Measurements from ENCODE around the gene PRKAA2.

Gene PRKAA2

GRCh38 chr1:56754708-56755479, 109.8 kb downstream of the PRKAA2 start:
- TF ChIP-seq TAF1 (IDR thresholded peaks at IDR 0.05; ENCODE audit: low read depth, low read length): no peak
- TF ChIP-seq PAX5 (IDR thresholded peaks at IDR 0.05; ENCODE audit: insufficient read depth, low read length, severe bottlenecking): no peak
- TF ChIP-seq POLR2A (IDR thresholded peaks at IDR 0.05; ENCODE audit: low read depth, low read length): no peak
- no peak for TF ChIP-seq POU2F2 (IDR thresholded peaks at IDR 0.05; ENCODE audit: low read depth, low read length)
- no peak for TF ChIP-seq SPI1 (IDR thresholded peaks at IDR 0.05; ENCODE audit: low read depth, low read length)
- TF ChIP-seq POLR2AphosphoS5 (IDR thresholded peaks at IDR 0.05; ENCODE audit: low read depth, low read length): no peak
- no peak for DNase-seq (ENCODE audit: insufficient read length, low spot score)
- no peak for FAIRE-seq

DNA sequence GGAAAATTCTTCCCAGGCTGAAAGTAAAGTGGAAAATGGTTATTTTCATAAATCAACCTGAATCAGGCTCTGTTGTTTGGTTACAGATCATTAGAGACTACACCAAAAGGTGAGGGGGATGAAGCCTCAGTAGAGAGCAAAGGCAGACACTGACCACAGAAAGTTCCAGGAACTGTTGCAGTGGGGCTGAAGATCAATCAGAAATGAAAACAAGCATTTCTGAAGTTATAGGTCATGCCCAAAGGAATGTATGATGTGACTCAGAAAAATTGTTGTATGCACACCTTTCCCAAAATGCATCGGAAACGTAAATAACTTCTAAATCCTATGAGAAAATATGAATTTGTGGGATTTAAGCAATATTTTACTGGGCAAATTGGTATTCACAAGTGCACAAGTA, 110.8 kb downstream of the PRKAA2 start:
- FAIRE-seq (no peak), DNase-seq (ENCODE audit: insufficient read length, low spot score) (no peak)
- TF ChIP-seq SPI1 (IDR thresholded peaks at IDR 0.05; ENCODE audit: low read depth, low read length) (no peak), POU2F2 (IDR thresholded peaks at IDR 0.05; ENCODE audit: low read depth, low read length) (no peak), PAX5 (IDR thresholded peaks at IDR 0.05; ENCODE audit: insufficient read depth, low read length, severe bottlenecking) (no peak), POLR2AphosphoS5 (IDR thresholded peaks at IDR 0.05; ENCODE audit: low read depth, low read length) (no peak), POLR2A (IDR thresholded peaks at IDR 0.05; ENCODE audit: low read depth, low read length) (no peak), TAF1 (IDR thresholded peaks at IDR 0.05; ENCODE audit: low read depth, low read length) (no peak)

- no peak for FAIRE-seq
- TF ChIP-seq POU2F2 (IDR thresholded peaks at IDR 0.05; ENCODE audit: low read depth, low read length) (no peak), POLR2AphosphoS5 (IDR thresholded peaks at IDR 0.05; ENCODE audit: low read depth, low read length) (no peak), TAF1 (IDR thresholded peaks at IDR 0.05; ENCODE audit: low read depth, low read length) (no peak), PAX5 (IDR thresholded peaks at IDR 0.05; ENCODE audit: insufficient read depth, low read length, severe bottlenecking) (no peak), SPI1 (IDR thresholded peaks at IDR 0.05; ENCODE audit: low read depth, low read length) (no peak), POLR2A (IDR thresholded peaks at IDR 0.05; ENCODE audit: low read depth, low read length) (no peak)
- no peak for DNase-seq (ENCODE audit: insufficient read length, low spot score)
Observed at GRCh38 chr1:56758135-56758534, 113.0 kb downstream of the PRKAA2 start.

GRCh38 chr1:56758794-56759193, 113.7 kb downstream of the PRKAA2 start:
- TF ChIP-seq TAF1 (IDR thresholded peaks at IDR 0.05; ENCODE audit: low read depth, low read length) (no peak), POU2F2 (IDR thresholded peaks at IDR 0.05; ENCODE audit: low read depth, low read length) (no peak), PAX5 (IDR thresholded peaks at IDR 0.05; ENCODE audit: insufficient read depth, low read length, severe bottlenecking) (no peak), SPI1 (IDR thresholded peaks at IDR 0.05; ENCODE audit: low read depth, low read length) (no peak), POLR2A (IDR thresholded peaks at IDR 0.05; ENCODE audit: low read depth, low read length) (no peak), POLR2AphosphoS5 (IDR thresholded peaks at IDR 0.05; ENCODE audit: low read depth, low read length) (no peak)
- DNase-seq (ENCODE audit: insufficient read length, low spot score) (no peak), FAIRE-seq (no peak)
